HCT116 (cell line): Measurements from ENCODE around the gene EMP2. TPM values are rescaled to one million over a fixed set of nuclear protein-coding genes. Genes with fewer than 3 reads are reported as not detected.

ENCODE experiments used
- ATAC-seq: fragments of 200-7000 bp; cut with Tn5 transposase; 2 replicates; pipeline ENCODE4 v1.9.1; 2020; ENCODE audit warnings: mild to moderate bottlenecking, moderate library complexity
- BruUV-seq: library from RNA; stranded (reverse); fragments of 400-500 nt; replicated peaks from 2 replicates; lab custom pipeline; 2021; lab: Mats Ljungman, UMichigan
- CTCF ChIA-PET: fragments of 300-600 bp; sonication (Branson Sonifier 250); formaldehyde crosslinking; loops from one replicate; lab custom pipeline; 2021; ENCODE audit warnings: antibody characterized with exemption; lab: Charles Lee
- POLR2A ChIA-PET: fragments of 300-600, 350-600 bp; sonication (Branson Sonifier 250); formaldehyde crosslinking; loops from one replicate; lab custom pipeline; 2021; ENCODE audit warnings: antibody characterized with exemption; lab: Charles Lee
- RAD21 ChIA-PET, 2 experiments: fragments of 300-600 bp; sonication (Branson Sonifier 250); formaldehyde crosslinking; loops; one replicate each; lab custom pipeline; 2023; ENCODE audit warnings: low total read pairs in 2 of 2; ENCODE audit not compliant: uncharacterized antibody in 2 of 2, unreplicated experiment in 2 of 2, low non-redundant PET in 1 of 2; lab: Charles Lee
- DNase-seq: peaks from one replicate; pipeline ENCODE4 v3.0.0-alpha.2; 2010; ENCODE audit warnings: low read depth, low spot score
- H2AFZ ChIP-seq: fragments of 200-600 bp; shearing (Covaris generic), sonication (generic); 2 replicates; pipeline ENCODE4 v1.6.1; 2017; ENCODE audit warnings: low read depth, mixed run types, mixed read lengths, antibody characterized with exemption, low read length; ENCODE audit not compliant: poor library complexity, severe bottlenecking
- H3K27ac ChIP-seq: 2 replicates; pipeline ENCODE4 v1.5.1; 2012; ENCODE audit warnings: low read depth, low read length
- H3K27me3 ChIP-seq: fragments of 200-600 bp; sonication (generic); 2 replicates; pipeline ENCODE4 v1.6.1; 2016; ENCODE audit warnings: mixed run types, low read length, mixed read lengths; ENCODE audit not compliant: insufficient read depth
- H3K36me3 ChIP-seq, 2 experiments: fragments of 200-500 bp in 1 of 2; fragments of 200-600 bp in 1 of 2; sonication (Bioruptor generic) in 1 of 2; sonication (generic) in 1 of 2; 2 replicates each; pipeline versions ENCODE4 v1.5.1 to v1.6.1; 2014 to 2016; ENCODE audit warnings: low read length in 2 of 2, inconsistent platforms in 1 of 2, mixed read lengths in 1 of 2, mixed run types in 1 of 2; ENCODE audit not compliant: insufficient read depth in 2 of 2, control insufficient read depth in 1 of 2
- H3K4me1 ChIP-seq, 2 experiments: fragments of 200-600 bp in 1 of 2; sonication (generic) in 1 of 2; 2 replicates each; pipeline versions ENCODE4 v1.5.1 to v1.6.1; 2012 to 2017; ENCODE audit warnings: low read length in 2 of 2, inconsistent platforms in 1 of 2, mild to moderate bottlenecking in 1 of 2, mixed read lengths in 1 of 2, mixed run types in 1 of 2, moderate library complexity in 1 of 2; ENCODE audit not compliant: insufficient read depth in 2 of 2, control insufficient read depth in 1 of 2
- H3K4me2 ChIP-seq: fragments of 200-600 bp; sonication (generic); 2 replicates; pipeline ENCODE4 v1.6.1; 2017; ENCODE audit warnings: mixed run types, low read length, mixed read lengths
- H3K4me3 ChIP-seq, 2 experiments: fragments of 200-600 bp in 1 of 2; sonication (generic) in 1 of 2; replicated peaks in 1 of 2; 2 replicates each; pipeline ENCODE4 v1.5.1; 2011 to 2016; ENCODE audit warnings: low read length in 2 of 2, control low read depth in 1 of 2, low read depth in 1 of 2, mild to moderate bottlenecking in 1 of 2, mixed read lengths in 1 of 2, mixed run types in 1 of 2
- H3K79me2 ChIP-seq: fragments of 200-600 bp; sonication (generic); 2 replicates; pipeline ENCODE4 v1.6.1; 2017; ENCODE audit warnings: mild to moderate bottlenecking, mixed run types, low read length, moderate library complexity, mixed read lengths; ENCODE audit not compliant: insufficient read depth
- H3K9ac ChIP-seq: fragments of 200-600 bp; sonication (generic); 2 replicates; pipeline ENCODE4 v1.6.1; 2016; ENCODE audit warnings: low read length, mixed read lengths
- H3K9me2 ChIP-seq: fragments of 200-600 bp; sonication (generic), shearing (Covaris generic); 2 replicates; pipeline ENCODE4 v1.6.1; 2017; ENCODE audit warnings: mixed run types, mild to moderate bottlenecking, moderate library complexity; ENCODE audit not compliant: insufficient read depth
- H3K9me3 ChIP-seq, 2 experiments: fragments of 200-500 bp in 1 of 2; fragments of 200-600 bp in 1 of 2; sonication (Bioruptor generic) in 1 of 2; sonication (generic) in 1 of 2; 2 replicates each; pipeline ENCODE4 v1.6.1; 2014 to 2017; ENCODE audit warnings: low read length in 2 of 2, mixed read lengths in 2 of 2, inconsistent platforms in 1 of 2, low read depth in 1 of 2, mild to moderate bottlenecking in 1 of 2, mixed run types in 1 of 2, moderate library complexity in 1 of 2; ENCODE audit not compliant: control insufficient read depth in 1 of 2, insufficient read depth in 1 of 2
- H4K20me1 ChIP-seq: fragments of 200-600 bp; sonication (generic), shearing (Covaris generic); 2 replicates; pipeline ENCODE4 v1.6.1; 2017; ENCODE audit warnings: mixed run types, mild to moderate bottlenecking, moderate library complexity; ENCODE audit not compliant: insufficient read depth
- CEBPB ChIP-seq: IDR thresholded peaks from 2 replicates; pipeline ENCODE4 v1.6.1; 2012; ENCODE audit warnings: low read depth
- ELF1 ChIP-seq: IDR thresholded peaks from 2 replicates; pipeline ENCODE4 v1.6.1; 2012; ENCODE audit warnings: low read depth, borderline replicate concordance
- EZH2 ChIP-seq: fragments of 200-600 bp; sonication (generic); IDR thresholded peaks from 2 replicates; pipeline ENCODE4 v1.6.1; 2017; ENCODE audit warnings: antibody characterized with exemption, mixed run types
- FOSL1 ChIP-seq: IDR thresholded peaks from 2 replicates; pipeline ENCODE4 v1.6.1; 2012; ENCODE audit warnings: low read depth
- JUND ChIP-seq: IDR thresholded peaks from 2 replicates; pipeline ENCODE4 v1.6.1; 2012
- POLR2A ChIP-seq: IDR thresholded peaks from 2 replicates; pipeline ENCODE4 v1.7.0; 2011; ENCODE audit warnings: borderline replicate concordance; ENCODE audit not compliant: insufficient read depth, insufficient read length; ENCODE audit errors: extremely low read depth
- POLR2AphosphoS5 ChIP-seq: IDR thresholded peaks from 2 replicates; pipeline ENCODE4 v1.6.1; 2011; ENCODE audit warnings: mild to moderate bottlenecking, low read depth, low read length, moderate library complexity
- SP1 ChIP-seq: IDR thresholded peaks from 2 replicates; pipeline ENCODE4 v1.6.1; 2012; ENCODE audit warnings: low read depth
- YY1 ChIP-seq: IDR thresholded peaks from 2 replicates; pipeline ENCODE4 v1.6.1; 2011; ENCODE audit warnings: low read length, low read depth, moderate library complexity, mild to moderate bottlenecking; ENCODE audit not compliant: insufficient replicate concordance; ENCODE audit errors: extremely low read depth
- intact Hi-C: fragments of 100-400 bp; cut with micrococcal nuclease; formaldehyde crosslinking; loops from 2 replicates; pipeline ENCODE4 v1.10.0; 2022
- total RNA-seq: library from RNA; stranded (reverse); gene quantifications from one replicate; pipeline ENCODE4 v1.2.1, GENCODE V29; 2021; ENCODE audit not compliant: unreplicated experiment
- TF ChIP-seq, protein P1 (sequence below): IDR thresholded peaks from 2 replicates; pipeline ENCODE4 v1.6.1; 2011; ENCODE audit warnings: mild to moderate bottlenecking, low read length, moderate library complexity; ENCODE audit not compliant: insufficient replicate concordance; ENCODE audit errors: extremely low read depth

Gene EMP2
- total RNA-seq, 1 experiment from 2014 or later, result 32.6 TPM

DNA sequence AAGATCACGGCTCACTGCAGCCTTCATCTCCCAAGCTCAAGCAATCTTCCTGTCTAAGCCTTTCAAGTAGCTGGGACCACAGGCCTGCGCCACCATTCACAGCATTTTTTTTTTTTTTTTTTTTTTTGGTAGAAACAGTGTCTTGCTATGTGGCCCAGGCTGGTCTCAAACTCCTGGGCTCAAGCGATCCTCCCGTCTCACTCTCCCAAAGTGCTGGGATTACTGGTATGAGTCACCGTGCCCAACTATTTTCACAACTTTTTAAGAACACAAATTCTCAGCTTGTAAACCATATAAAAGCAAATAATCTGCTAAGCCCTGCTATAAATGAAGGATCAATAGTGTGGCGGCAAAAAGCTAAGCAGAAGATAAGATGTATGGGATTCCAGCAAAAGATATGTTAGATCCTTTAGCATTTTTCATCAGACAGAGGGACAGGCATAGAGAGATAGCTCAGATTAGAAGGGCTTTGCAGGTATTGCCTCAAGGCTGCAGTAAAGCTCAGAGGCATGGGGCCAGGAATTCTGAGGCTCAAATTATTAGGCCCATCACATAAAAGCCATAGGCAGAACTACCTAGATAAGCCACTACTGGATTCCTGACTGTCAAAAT is 55.1 kb downstream of the EMP2 start:
- Histone ChIP-seq H3K27ac (no peak overlapping the region), H3K79me2 (no peaks in the 10 kb centered on the region), H3K4me3 (no peak overlapping the region), H3K4me1 (no peaks in the 10 kb centered on the region), H3K36me3 (0 out of 4 replicates have a peak, but pooled peaks cover 0 to 3% of the 10 kb centered on the region in 2 experiments), H3K9ac (no peak overlapping the region), H2AFZ (no peak overlapping the region), H3K4me2 (no peak overlapping the region), H4K20me1 (no peaks in the 10 kb centered on the region), H3K27me3 (no peaks in the 10 kb centered on the region), H3K9me3 (no peaks in the 10 kb centered on the region), H3K9me2 (no peaks in the 10 kb centered on the region)
- ChIA-PET POLR2A (no interaction called here), RAD21 (no interaction called here), CTCF (interaction anchor here (1.0 to 1.2 kb wide), 2 partner anchors 10 to 394 kb away, joined by 3 to 7 read pairs; no protein-coding TSS in a partner anchor)
- TF ChIP-seq, protein P1, sequence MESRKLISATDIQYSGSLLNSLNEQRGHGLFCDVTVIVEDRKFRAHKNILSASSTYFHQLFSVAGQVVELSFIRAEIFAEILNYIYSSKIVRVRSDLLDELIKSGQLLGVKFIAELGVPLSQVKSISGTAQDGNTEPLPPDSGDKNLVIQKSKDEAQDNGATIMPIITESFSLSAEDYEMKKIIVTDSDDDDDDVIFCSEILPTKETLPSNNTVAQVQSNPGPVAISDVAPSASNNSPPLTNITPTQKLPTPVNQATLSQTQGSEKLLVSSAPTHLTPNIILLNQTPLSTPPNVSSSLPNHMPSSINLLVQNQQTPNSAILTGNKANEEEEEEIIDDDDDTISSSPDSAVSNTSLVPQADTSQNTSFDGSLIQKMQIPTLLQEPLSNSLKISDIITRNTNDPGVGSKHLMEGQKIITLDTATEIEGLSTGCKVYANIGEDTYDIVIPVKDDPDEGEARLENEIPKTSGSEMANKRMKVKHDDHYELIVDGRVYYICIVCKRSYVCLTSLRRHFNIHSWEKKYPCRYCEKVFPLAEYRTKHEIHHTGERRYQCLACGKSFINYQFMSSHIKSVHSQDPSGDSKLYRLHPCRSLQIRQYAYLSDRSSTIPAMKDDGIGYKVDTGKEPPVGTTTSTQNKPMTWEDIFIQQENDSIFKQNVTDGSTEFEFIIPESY, result no peak
- TF ChIP-seq FOSL1 (no peak), EZH2 (no peak), ELF1 (no peak), YY1 (no peak), JUND (no peak), CEBPB (no peak), POLR2AphosphoS5 (no peak), POLR2A (no peak), SP1 (no peak)
- ATAC-seq (no peak), DNase-seq (no peak)
- BruUV-seq, result no TSS peak
- intact Hi-C loops, result no loop called here
